Regular cardiac myocyte (primary cell): ENCODE results near the gene DHRS7C. TPM values are rescaled to one million over a fixed set of nuclear protein-coding genes. Genes with fewer than 3 reads are reported as not detected.

Experiments
- total RNA-seq: library from RNA; depleted of rRNA; stranded (reverse); fragments of >200 nt; gene quantifications from 2 replicates; pipeline ENCODE4 v1.2.3, GENCODE V29; 2014

DHRS7C gene, protein sequence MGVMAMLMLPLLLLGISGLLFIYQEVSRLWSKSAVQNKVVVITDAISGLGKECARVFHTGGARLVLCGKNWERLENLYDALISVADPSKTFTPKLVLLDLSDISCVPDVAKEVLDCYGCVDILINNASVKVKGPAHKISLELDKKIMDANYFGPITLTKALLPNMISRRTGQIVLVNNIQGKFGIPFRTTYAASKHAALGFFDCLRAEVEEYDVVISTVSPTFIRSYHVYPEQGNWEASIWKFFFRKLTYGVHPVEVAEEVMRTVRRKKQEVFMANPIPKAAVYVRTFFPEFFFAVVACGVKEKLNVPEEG
- not detected in 2 replicates for total RNA-seq

DNA sequence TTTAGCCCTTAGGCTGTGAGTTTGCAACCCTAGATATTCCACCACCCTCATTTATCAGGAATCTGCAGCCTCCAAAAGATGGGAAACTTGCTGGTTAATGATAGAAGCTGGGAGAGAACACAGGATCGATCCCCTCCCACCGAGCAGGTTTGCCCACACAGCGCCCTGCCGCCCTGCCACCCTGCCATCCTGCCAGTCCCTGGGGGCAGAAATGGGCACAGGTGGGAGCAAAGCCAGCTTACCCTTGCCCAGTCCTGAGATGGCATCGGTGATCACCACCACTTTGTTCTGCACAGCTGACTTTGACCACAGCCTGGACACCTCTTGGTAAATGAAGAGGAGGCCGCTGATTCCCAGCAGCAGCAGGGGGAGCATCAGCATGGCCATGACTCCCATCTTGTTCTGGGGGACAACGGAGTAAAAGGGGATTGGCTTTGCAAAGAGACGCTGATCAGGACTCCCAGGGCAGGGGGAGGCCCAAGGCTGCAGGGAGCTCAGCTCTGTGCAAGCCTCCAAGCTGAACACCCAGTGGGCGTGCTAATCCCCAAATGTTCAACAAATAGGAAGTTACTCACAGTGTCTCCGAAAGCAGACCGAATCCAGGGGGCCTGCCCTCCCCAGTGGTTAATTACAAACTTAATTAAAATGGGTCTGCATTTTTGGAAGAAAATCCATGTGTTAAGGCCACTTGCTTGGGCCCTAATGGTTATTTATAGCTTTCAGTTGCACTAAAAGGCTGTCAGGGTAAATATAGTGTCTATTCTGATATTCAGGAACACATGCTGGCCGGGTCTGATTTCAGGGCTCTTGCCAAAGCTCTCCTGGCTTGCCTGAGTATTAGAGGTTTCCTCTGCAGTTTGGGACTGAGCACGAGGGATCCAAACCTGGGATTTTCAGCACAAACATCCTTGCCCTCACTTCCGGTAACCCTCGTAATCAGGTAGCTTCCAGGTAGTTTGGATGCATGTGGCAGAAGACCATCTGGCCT, at the start of gene DHRS7C:
Gene DHRS7C (minus strand): TSS at position 704 of the 988 bp plus-strand sequence. CDS start 308 bp downstream, at position 396.

DNA sequence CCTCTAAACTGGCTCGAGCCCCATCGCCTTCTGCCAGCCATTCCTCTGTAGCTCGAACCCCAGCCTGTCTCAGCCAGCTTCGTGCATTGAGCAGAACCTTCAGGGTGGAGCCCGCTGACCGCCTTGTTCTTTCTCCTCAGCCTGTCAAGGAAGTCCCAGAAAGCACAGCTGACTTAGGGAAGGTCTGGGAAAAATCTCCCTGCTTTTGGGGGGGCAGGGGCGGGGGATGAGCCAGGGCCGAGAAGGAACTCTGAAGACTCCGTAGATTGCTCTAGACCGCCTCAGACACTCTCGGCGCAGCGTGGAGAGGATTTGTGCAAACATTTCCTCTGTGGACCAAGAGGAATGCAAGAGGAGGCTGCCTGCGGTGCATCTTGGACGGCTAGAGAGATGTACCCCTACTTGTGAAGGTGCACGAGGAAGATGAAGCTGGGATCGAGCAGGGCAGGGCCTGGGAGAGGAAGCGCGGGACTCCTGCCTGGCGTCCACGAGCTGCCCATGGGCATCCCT, 34.3 kb upstream of the DHRS7C start, which contains the start of gene GLP2R:
Gene GLP2R (plus strand): TSS at position 284 of the 510 bp plus-strand sequence. CDS start 140 bp downstream, at position 424.

DNA sequence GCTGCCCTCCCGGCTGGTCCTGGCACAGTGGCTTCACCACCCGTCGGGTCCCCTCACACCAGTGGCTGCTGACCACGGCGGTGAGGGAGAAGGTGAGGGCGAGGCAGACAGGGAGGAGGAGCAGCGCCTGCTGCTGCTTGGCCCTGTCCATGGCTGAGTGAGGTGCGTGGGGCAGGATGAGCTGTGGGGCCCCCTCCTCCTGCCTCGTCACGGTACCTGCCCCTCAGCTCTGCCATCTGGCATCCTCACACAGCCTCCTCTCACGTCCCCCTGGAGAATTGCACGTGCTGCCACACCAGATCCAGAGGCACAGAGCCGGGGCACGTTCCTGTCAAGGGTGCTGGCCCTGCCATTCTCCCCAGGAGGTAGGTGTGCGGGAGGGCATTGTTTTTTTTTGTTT, 30.5 kb upstream of the DHRS7C start, which contains the start of gene GSG1L2:
Gene GSG1L2 (minus strand): TSS at position 159 of the 400 bp plus-strand sequence. CDS start 8 bp downstream, at position 151.

Other genes with a start within 250 kb of the DHRS7C start
- gene STX8, start 215.8 kb downstream of the DHRS7C start, total RNA-seq: 78.4 and 99.8 TPM in 2 replicates
- gene CFAP52, start 214.9 kb downstream of the DHRS7C start, total RNA-seq: 0.38 and 1.4 TPM in 2 replicates
- 0.19 TPM in 1 of 2 replicates, not detected in the other for gene USP43, start 146.1 kb downstream of the DHRS7C start, total RNA-seq
- not detected in 2 replicates for gene GSG1L2, start 30.5 kb upstream of the DHRS7C start, total RNA-seq
- not detected in 2 replicates for gene GLP2R, start 34.3 kb upstream of the DHRS7C start, total RNA-seq
- gene RCVRN, start 113.7 kb upstream of the DHRS7C start, total RNA-seq: not detected in 2 replicates